ENCODE data around the gene HERPUD1.
"Not testable (repeated sequence)": the region's sequence is repeated elsewhere in the genome, so short reads cannot be mapped to it uniquely, and the experiment has no call there.

The HERPUD1 gene

GRCh38 chr16:56933828-56934598 is 2.1 kb downstream of the HERPUD1 start:
- no peak for DNase-seq

- not testable (repeated sequence) for DNase-seq
Measured at GRCh38 chr16:56934599-56935145, 2.7 kb downstream of the HERPUD1 start.

GRCh38 chr16:56935201-56935600 is 3.3 kb downstream of the HERPUD1 start:
- no peak for DNase-seq

- DNase-seq: no peak
Measured at GRCh38 chr16:56936491-56936890, 4.5 kb downstream of the HERPUD1 start.

GRCh38 chr16:56936950-56937349 is 5.0 kb downstream of the HERPUD1 start:
- DNase-seq: peak in 2 of 56 donors; percentile 17

- DNase-seq: no peak
Measured at GRCh38 chr16:56938664-56939513, 6.9 kb downstream of the HERPUD1 start.

- DNase-seq: no peak
Measured at GRCh38 chr16:56939801-56940200, 7.9 kb downstream of the HERPUD1 start.

- DNase-seq: no peak
Measured at GRCh38 chr16:56941092-56941491, 9.2 kb downstream of the HERPUD1 start.

GRCh38 chr16:56941856-56942331 is 10.0 kb downstream of the HERPUD1 start:
- DNase-seq: no peak

- DNase-seq: no peak
Measured at GRCh38 chr16:56943761-56944375, 11.9 kb downstream of the HERPUD1 start.

GRCh38 chr16:56944954-56945839 is 13.3 kb downstream of the HERPUD1 start:
- no peak for DNase-seq

GRCh38 chr16:56945847-56946527 is 14.0 kb downstream of the HERPUD1 start:
- DNase-seq: no peak

GRCh38 chr16:56946767-56947603 is 15.0 kb downstream of the HERPUD1 start:
- no peak for DNase-seq

GRCh38 chr16:56947604-56947995 is 15.7 kb downstream of the HERPUD1 start:
- DNase-seq: no peak

GRCh38 chr16:56948234-56948633 is 16.3 kb downstream of the HERPUD1 start:
- DNase-seq: no peak

GRCh38 chr16:56950051-56950450 is 18.1 kb downstream of the HERPUD1 start:
- DNase-seq: no peak

- no peak for DNase-seq
Measured at GRCh38 chr16:56950455-56950854, 18.5 kb downstream of the HERPUD1 start.

GRCh38 chr16:56950881-56951771 is 19.2 kb downstream of the HERPUD1 start:
- DNase-seq: peak in 9 of 56 donors; percentile 7 to 50 (median 21)
